Measurements from ENCODE around the gene SMIM29. TPM values are rescaled to one million over a fixed set of nuclear protein-coding genes. Genes with fewer than 3 reads are reported as not detected.

Gene SMIM29
- total and polyA plus RNA-seq, 10 of the 15 experiments (the other 5 are each of a cell fraction or from before 2014, with no cell fraction given) = 7.1 to 30.0 (median 16.2) TPM

DNA sequence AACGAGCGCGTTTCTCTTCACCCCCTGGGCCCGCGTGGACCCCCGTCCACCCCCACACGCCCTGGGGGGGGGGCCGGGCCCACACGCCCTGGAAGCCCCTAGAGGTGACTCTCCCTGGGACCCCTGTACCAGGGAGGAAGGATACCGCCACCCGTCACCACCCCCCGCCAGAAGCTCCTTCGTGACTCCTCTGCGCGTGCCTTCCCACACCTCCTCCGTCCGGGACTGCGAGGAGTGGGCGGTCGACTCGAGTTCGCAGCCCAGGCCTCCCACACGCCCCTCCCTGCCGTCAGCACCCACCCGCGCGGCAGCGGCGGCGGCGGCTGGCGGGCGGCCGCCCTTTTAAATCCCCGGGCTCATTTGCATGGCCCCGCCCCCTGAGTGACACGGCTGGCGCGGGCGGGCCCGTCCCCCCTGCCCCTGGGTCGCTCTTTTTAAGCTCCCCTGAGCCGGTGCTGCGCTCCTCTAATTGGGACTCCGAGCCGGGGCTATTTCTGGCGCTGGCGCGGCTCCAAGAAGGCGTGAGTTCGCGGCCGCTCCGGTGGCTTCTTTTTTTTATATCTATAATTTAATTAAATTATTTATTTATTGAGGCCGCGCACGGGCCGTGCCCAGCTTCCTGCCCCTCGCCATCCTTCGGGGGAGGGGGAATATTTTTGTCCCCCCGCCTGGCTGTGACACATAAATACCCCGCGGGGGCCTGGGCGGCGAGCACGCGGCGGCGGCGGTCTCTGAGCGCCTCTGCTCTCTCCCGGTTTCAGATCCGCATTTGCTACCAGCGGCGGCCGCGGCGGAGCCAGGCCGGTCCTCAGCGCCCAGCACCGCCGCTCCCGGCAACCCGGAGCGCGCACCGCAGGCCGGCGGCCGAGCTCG, 12.1 kb downstream of the SMIM29 start, which contains the start of gene HMGA1 (continued):
- peak; percentile 68; the same call in 1 of the 2 replicates for TF ChIP-seq MLLT1 (IDR thresholded peaks at IDR 0.05)
- TF ChIP-seq MEF2B (IDR thresholded peaks at IDR 0.05; ENCODE audit: partially characterized antibody, poor library complexity, severe bottlenecking) = peak; percentile 91
- peak; percentile 40; the same call in 1 of the 2 replicates for TF ChIP-seq FOXK2 (IDR thresholded peaks at IDR 0.05)
- TF ChIP-seq CBX5 (IDR thresholded peaks at IDR 0.05; ENCODE audit: low read depth) = no peak
- no peak for TF ChIP-seq ZBED1 (IDR thresholded peaks at IDR 0.05; ENCODE audit: borderline replicate concordance)
- TF ChIP-seq STAT3 (IDR thresholded peaks at IDR 0.05; ENCODE audit: low read depth, low read length) = no peak
- TF ChIP-seq PKNOX1 (IDR thresholded peaks at IDR 0.05) = peak; percentile 95
- no peak for TF ChIP-seq TARDBP (IDR thresholded peaks at IDR 0.05; ENCODE audit: borderline replicate concordance)
- TF ChIP-seq, protein P1, sequence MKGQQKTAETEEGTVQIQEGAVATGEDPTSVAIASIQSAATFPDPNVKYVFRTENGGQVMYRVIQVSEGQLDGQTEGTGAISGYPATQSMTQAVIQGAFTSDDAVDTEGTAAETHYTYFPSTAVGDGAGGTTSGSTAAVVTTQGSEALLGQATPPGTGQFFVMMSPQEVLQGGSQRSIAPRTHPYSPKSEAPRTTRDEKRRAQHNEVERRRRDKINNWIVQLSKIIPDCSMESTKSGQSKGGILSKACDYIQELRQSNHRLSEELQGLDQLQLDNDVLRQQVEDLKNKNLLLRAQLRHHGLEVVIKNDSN (IDR thresholded peaks at IDR 0.05; ENCODE audit: borderline replicate concordance, extremely low read length, insufficient read depth, low read depth, low read length) = no peak
- TF ChIP-seq ZNF207 (IDR thresholded peaks at IDR 0.05; ENCODE audit: borderline replicate concordance) = no peak
- no peak for TF ChIP-seq GABPA (IDR thresholded peaks at IDR 0.05; ENCODE audit: low read depth)
- peak; percentile 32 for TF ChIP-seq MXI1 (IDR thresholded peaks at IDR 0.05; ENCODE audit: low read depth, low read length)
- no peak; the same call in 1 of the 2 replicates for TF ChIP-seq CBFB (IDR thresholded peaks at IDR 0.05; ENCODE audit: low read depth)
- peak; percentile 96 for TF ChIP-seq SMAD5 (IDR thresholded peaks at IDR 0.05; ENCODE audit: low read depth)
- peak; percentile 29; the same call in 1 of the 2 replicates for TF ChIP-seq ZNF217 (IDR thresholded peaks at IDR 0.05)
- TF ChIP-seq, protein P2, sequence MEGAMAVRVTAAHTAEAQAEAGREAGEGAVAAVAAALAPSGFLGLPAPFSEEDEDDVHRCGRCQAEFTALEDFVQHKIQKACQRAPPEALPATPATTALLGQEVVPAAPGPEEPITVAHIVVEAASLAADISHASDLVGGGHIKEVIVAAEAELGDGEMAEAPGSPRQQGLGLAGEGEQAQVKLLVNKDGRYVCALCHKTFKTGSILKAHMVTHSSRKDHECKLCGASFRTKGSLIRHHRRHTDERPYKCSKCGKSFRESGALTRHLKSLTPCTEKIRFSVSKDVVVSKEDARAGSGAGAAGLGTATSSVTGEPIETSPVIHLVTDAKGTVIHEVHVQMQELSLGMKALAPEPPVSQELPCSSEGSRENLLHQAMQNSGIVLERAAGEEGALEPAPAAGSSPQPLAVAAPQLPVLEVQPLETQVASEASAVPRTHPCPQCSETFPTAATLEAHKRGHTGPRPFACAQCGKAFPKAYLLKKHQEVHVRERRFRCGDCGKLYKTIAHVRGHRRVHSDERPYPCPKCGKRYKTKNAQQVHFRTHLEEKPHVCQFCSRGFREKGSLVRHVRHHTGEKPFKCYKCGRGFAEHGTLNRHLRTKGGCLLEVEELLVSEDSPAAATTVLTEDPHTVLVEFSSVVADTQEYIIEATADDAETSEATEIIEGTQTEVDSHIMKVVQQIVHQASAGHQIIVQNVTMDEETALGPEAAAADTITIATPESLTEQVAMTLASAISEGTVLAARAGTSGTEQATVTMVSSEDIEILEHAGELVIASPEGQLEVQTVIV (IDR thresholded peaks at IDR 0.05; ENCODE audit: borderline replicate concordance, partially characterized antibody) = no peak
- TF ChIP-seq KAT2A (conservative IDR thresholded peaks at IDR 0.05; ENCODE audit: control insufficient read depth, low read depth, low read length) = no peak
- no peak for TF ChIP-seq SUZ12 (IDR thresholded peaks at IDR 0.05; ENCODE audit: unreplicated experiment)
- no peak for TF ChIP-seq SREBF2 (IDR thresholded peaks at IDR 0.05; ENCODE audit: low read length)
- TF ChIP-seq EP300 (IDR thresholded peaks at IDR 0.05; ENCODE audit: borderline replicate concordance in 1 of 2, control insufficient read depth in 1 of 2, low read depth in 2 of 2, low read length in 2 of 2) = peak; percentile 31 to 46; a peak in 1 of 4 replicates
- no peak for TF ChIP-seq ZNF274 (IDR thresholded peaks at IDR 0.05; ENCODE audit: insufficient read depth, insufficient read length)
- peak; percentile 60; the same call in 1 of the 2 replicates for TF ChIP-seq RB1 (IDR thresholded peaks at IDR 0.05; ENCODE audit: borderline replicate concordance)
- peak; percentile 57 for TF ChIP-seq IKZF1 (conservative IDR thresholded peaks at IDR 0.05)
- TF ChIP-seq SP1 (IDR thresholded peaks at IDR 0.05; ENCODE audit: low read depth, low read length) = peak; percentile 70
- peak; percentile 15; the same call in 1 of the 2 replicates for TF ChIP-seq CHD1 (IDR thresholded peaks at IDR 0.05; ENCODE audit: low read depth, low read length)
